K562 (cell line): ENCODE data around the gene PYGM. TPM values are rescaled to one million over a fixed set of nuclear protein-coding genes. Genes with fewer than 3 reads are reported as not detected.

ENCODE experiments used
- BCOR ChIP-seq: fragments of 450-650 bp; IDR thresholded peaks from 2 replicates; pipeline ENCODE4 v1.6.1; 2016
- CHCHD3 ChIP-seq: fragments of 250-450 bp; sonication (Bioruptor Pico); IDR thresholded peaks from 2 replicates; pipeline ENCODE4 v2.1.2; 2022; ENCODE audit warnings: mild to moderate bottlenecking
- CREM ChIP-seq: IDR thresholded peaks from 2 replicates; pipeline ENCODE4 v1.6.1; 2014; ENCODE audit warnings: antibody characterized with exemption, low read depth
- CXXC5 ChIP-seq: fragments of 250-450 bp; sonication (Bioruptor Pico); IDR thresholded peaks from 2 replicates; pipeline ENCODE4 v1.8.0; 2022; ENCODE audit warnings: inconsistent platforms, mild to moderate bottlenecking, moderate library complexity
- HLTF ChIP-seq: fragments of 450-650 bp; IDR thresholded peaks from 2 replicates; pipeline ENCODE4 v1.6.1; 2016
- HNRNPUL1 ChIP-seq: fragments of 200-400 bp; formaldehyde crosslinking; IDR thresholded peaks from 2 replicates; pipeline ENCODE4 v1.6.1; 2017; ENCODE audit warnings: low read length
- HOXB6 ChIP-seq: fragments of 250-450 bp; sonication (Bioruptor Pico); IDR thresholded peaks from 2 replicates; pipeline ENCODE4 v1.5.1; 2022; ENCODE audit warnings: mild to moderate bottlenecking, borderline replicate concordance
- KDM5B ChIP-seq: fragments of 200-600 bp; sonication (generic); IDR thresholded peaks from 2 replicates; pipeline ENCODE4 v1.6.1; 2012; ENCODE audit warnings: low read depth, mild to moderate bottlenecking, moderate library complexity, low read length, control low read depth, inconsistent platforms; ENCODE audit not compliant: insufficient replicate concordance
- MEIS2 ChIP-seq: fragments of 450-650 bp; IDR thresholded peaks from 2 replicates; pipeline ENCODE4 v1.6.1; 2014; ENCODE audit warnings: mild to moderate bottlenecking; ENCODE audit not compliant: partially characterized antibody
- MYBL2 ChIP-seq, 2 experiments: fragments of 450-650 bp in 1 of 2; sonication (generic) in 1 of 2; formaldehyde crosslinking in 1 of 2; IDR thresholded peaks; 2 replicates each; pipeline versions ENCODE4 v1.6.1 to v1.8.1; 2017 to 2022; ENCODE audit warnings: borderline replicate concordance in 1 of 2, inconsistent platforms in 1 of 2, low read depth in 1 of 2, mild to moderate bottlenecking in 1 of 2, missing genetic modification reagents in 1 of 2, moderate library complexity in 1 of 2
- PHTF2 ChIP-seq: fragments of 250-450 bp; sonication (Bioruptor Pico); IDR thresholded peaks from 2 replicates; pipeline ENCODE4 v1.5.0; 2021; ENCODE audit warnings: mild to moderate bottlenecking
- PKNOX1 ChIP-seq: fragments of 450-650 bp; IDR thresholded peaks from 2 replicates; pipeline ENCODE4 v1.6.1; 2016
- RBM25 ChIP-seq: fragments of 200-400 bp; formaldehyde crosslinking; IDR thresholded peaks from 2 replicates; pipeline ENCODE4 v1.6.1; 2018; ENCODE audit warnings: low read length, low read depth, moderate library complexity; ENCODE audit not compliant: severe bottlenecking
- REST ChIP-seq, 2 experiments: fragments of 450-650 bp; formaldehyde crosslinking in 1 of 2; IDR thresholded peaks; 2 replicates each; pipeline versions ENCODE4 v1.4.0 to v1.6.1; 2014 to 2020; ENCODE audit warnings: mild to moderate bottlenecking in 2 of 2, borderline replicate concordance in 1 of 2, low read depth in 1 of 2
- SETDB1 ChIP-seq: IDR thresholded peaks from one replicate; pipeline ENCODE4 v1.6.1; 2012; ENCODE audit warnings: low read length, control low read depth, inconsistent platforms
- SLC30A9 ChIP-seq: fragments of 250-450 bp; sonication (Bioruptor Pico); IDR thresholded peaks from 2 replicates; pipeline ENCODE4 v1.8.0; 2022; ENCODE audit warnings: mild to moderate bottlenecking, moderate library complexity
- SMARCA5 ChIP-seq: fragments of 450-650 bp; IDR thresholded peaks from 2 replicates; pipeline ENCODE4 v1.6.1; 2016
- SRF ChIP-seq, 2 experiments: fragments of 250-450, 450-650 bp in 1 of 2; sonication (Bioruptor Pico) in 1 of 2; sonication (generic) in 1 of 2; formaldehyde crosslinking; IDR thresholded peaks; 2 replicates each; pipeline versions ENCODE4 v1.5.0 to v1.5.1; 2020 to 2022; ENCODE audit warnings: mild to moderate bottlenecking in 1 of 2, missing genetic modification reagents in 1 of 2
- ZFX ChIP-seq: sonication (generic); formaldehyde crosslinking; IDR thresholded peaks from 2 replicates; pipeline ENCODE4 v1.8.0; 2022; ENCODE audit warnings: mild to moderate bottlenecking, missing genetic modification reagents, moderate library complexity
- ZNF146 ChIP-seq: IDR thresholded peaks from one replicate; pipeline ENCODE4 v1.6.1; 2018; ENCODE audit warnings: missing compliant biosample characterization; ENCODE audit not compliant: unreplicated experiment
- ZNF347 ChIP-seq: fragments of 450-650 bp; formaldehyde crosslinking; IDR thresholded peaks from 2 replicates; pipeline ENCODE4 v1.4.0; 2020; ENCODE audit warnings: low read depth, mild to moderate bottlenecking, moderate library complexity
- ZNF551 ChIP-seq: fragments of 250-450 bp; sonication (Bioruptor Pico); IDR thresholded peaks from 2 replicates; pipeline ENCODE4 v1.5.0; 2021; ENCODE audit warnings: mild to moderate bottlenecking, moderate library complexity
- ZNF696 ChIP-seq: fragments of 250-450 bp; sonication (Bioruptor Pico); conservative IDR thresholded peaks from 2 replicates; pipeline ENCODE4 v1.4.0; 2020; ENCODE audit warnings: mild to moderate bottlenecking, moderate library complexity
- polyA plus RNA-seq, 8 experiments: library from polyadenylated mRNA; depleted of rRNA in 4 of 8; stranded (reverse) in 5 of 8; unstranded in 3 of 8; fragments of >200 nt; fragmentation: Nextera tagmentation in 2 of 8; fragmentation: Illumina TruSeq in 1 of 8; extraction: Ambion mirVana in 2 of 8; extraction: Trizol in 1 of 8; gene quantifications; 2 replicates each; pipeline versions ENCODE4 v1.2.1 to v1.2.3, GENCODE V29; 2011 to 2014; ENCODE audit warnings: inconsistent platforms in 1 of 8, missing spikeins in 1 of 8
- total RNA-seq, 7 experiments: library from RNA; depleted of rRNA in 6 of 7; stranded (reverse); fragments of >200 nt in 6 of 7; fragmentation: Illumina TruSeq in 2 of 7; extraction: Trizol in 2 of 7; gene quantifications; 2 replicates each; pipeline versions ENCODE4 v1.2.1 to v1.2.3, GENCODE V29; 2011 to 2021; ENCODE audit warnings: low replicate concordance in 1 of 7

The PYGM gene
- total and polyA plus RNA-seq, 9 of the 15 experiments (the other 6 are each of a cell fraction or from before 2014, with no cell fraction given) = 0.07 to 1.5 (median 0.68) TPM

- no peak for TF ChIP-seq CHCHD3 (CRISPR knock-in tag)
- no peak for TF ChIP-seq MYBL2 (IDR thresholded peaks at IDR 0.05; ENCODE audit: low read depth)
- no peak for TF ChIP-seq MYBL2 (CRISPR knock-in tag; IDR thresholded peaks at IDR 0.05; ENCODE audit: borderline replicate concordance)
- TF ChIP-seq HLTF = no peak
- TF ChIP-seq ZNF696 = no peak
- TF ChIP-seq SLC30A9 (CRISPR knock-in tag) = no peak
- no peak for TF ChIP-seq SETDB1
- no peak for TF ChIP-seq ZFX
- TF ChIP-seq ZNF347 (CRISPR knock-in tag) = no peak
- no peak for TF ChIP-seq ZNF551 (CRISPR knock-in tag)
- TF ChIP-seq MEIS2 = no peak
- TF ChIP-seq HOXB6 = no peak
- TF ChIP-seq CXXC5 (CRISPR knock-in tag) = no peak
- TF ChIP-seq HNRNPUL1 = no peak
- peak; percentile 83 for TF ChIP-seq BCOR
- no peak for TF ChIP-seq ZNF146 (CRISPR knock-in tag)
- TF ChIP-seq REST (IDR thresholded peaks at IDR 0.05; ENCODE audit: borderline replicate concordance) = no peak
- no peak for TF ChIP-seq REST (CRISPR knock-in tag; IDR thresholded peaks at IDR 0.05; ENCODE audit: low read depth)
- TF ChIP-seq PHTF2 (CRISPR knock-in tag) = no peak
- no peak for TF ChIP-seq SRF (CRISPR knock-in tag; IDR thresholded peaks at IDR 0.05)
- TF ChIP-seq CREM = no peak
- no peak for TF ChIP-seq KDM5B
- TF ChIP-seq SMARCA5 = 0 out of 2 replicates have a peak, but pooled peaks have one; percentile 18
- no peak for TF ChIP-seq PKNOX1
- peak; percentile 77 for TF ChIP-seq RBM25
Observed at GRCh38 chr11:64718780-64719124, 41.0 kb downstream of the PYGM start (continued).
